Glutamatergic neuron (in vitro differentiated cells): ENCODE data around the gene APBA2. TPM values are rescaled to one million over a fixed set of nuclear protein-coding genes. Genes with fewer than 3 reads are reported as not detected.
"Not testable (repeated sequence)": the region's sequence is repeated elsewhere in the genome, so short reads cannot be mapped to it uniquely, and the experiment has no call there.

Experiments
- DNase-seq: peaks from one replicate; pipeline ENCODE4 v3.0.0; 2022
- H3K27ac Mint-ChIP-seq: one replicate; pipeline ENCODE4 v1.8.0; 2020; ENCODE audit warnings: mild to moderate bottlenecking, mixed read lengths, inconsistent platforms; ENCODE audit not compliant: unreplicated experiment
- H3K27me3 Mint-ChIP-seq: one replicate; pipeline ENCODE4 v1.8.0; 2020; ENCODE audit warnings: mild to moderate bottlenecking, moderate library complexity, mixed read lengths, inconsistent platforms; ENCODE audit not compliant: unreplicated experiment
- H3K36me3 Mint-ChIP-seq: one replicate; pipeline ENCODE4 v1.8.0; 2020; ENCODE audit warnings: mild to moderate bottlenecking, mixed read lengths, inconsistent platforms; ENCODE audit not compliant: unreplicated experiment
- H3K4me1 Mint-ChIP-seq: one replicate; pipeline ENCODE4 v1.8.0; 2020; ENCODE audit warnings: mild to moderate bottlenecking, low read depth, mixed read lengths, inconsistent platforms; ENCODE audit not compliant: unreplicated experiment
- H3K4me3 Mint-ChIP-seq: one replicate; pipeline ENCODE4 v1.8.0; 2020; ENCODE audit warnings: mild to moderate bottlenecking, mixed read lengths, inconsistent platforms; ENCODE audit not compliant: unreplicated experiment
- H3K9me3 Mint-ChIP-seq: one replicate; pipeline ENCODE4 v1.8.0; 2020; ENCODE audit warnings: mild to moderate bottlenecking, moderate library complexity, mixed read lengths, inconsistent platforms; ENCODE audit not compliant: unreplicated experiment
- total RNA-seq: library from RNA; stranded (reverse); fragmentation: NEBNext Ultra II Directional; extraction: Animal tissue kit (Norgen Biotek cat#: 25700); gene quantifications from one replicate; pipeline ENCODE4 v1.2.1, GENCODE V29; 2021; ENCODE audit not compliant: unreplicated experiment
- TF ChIP-seq, protein P1 (sequence below): fragments of 200-600 bp; sonication (generic); IDR thresholded peaks from one replicate; pipeline ENCODE4 v1.5.0; 2021; ENCODE audit not compliant: partially characterized antibody, unreplicated experiment

The APBA2 gene
- total RNA-seq, 1 donor from 2014 or later, result 166 TPM

DNA sequence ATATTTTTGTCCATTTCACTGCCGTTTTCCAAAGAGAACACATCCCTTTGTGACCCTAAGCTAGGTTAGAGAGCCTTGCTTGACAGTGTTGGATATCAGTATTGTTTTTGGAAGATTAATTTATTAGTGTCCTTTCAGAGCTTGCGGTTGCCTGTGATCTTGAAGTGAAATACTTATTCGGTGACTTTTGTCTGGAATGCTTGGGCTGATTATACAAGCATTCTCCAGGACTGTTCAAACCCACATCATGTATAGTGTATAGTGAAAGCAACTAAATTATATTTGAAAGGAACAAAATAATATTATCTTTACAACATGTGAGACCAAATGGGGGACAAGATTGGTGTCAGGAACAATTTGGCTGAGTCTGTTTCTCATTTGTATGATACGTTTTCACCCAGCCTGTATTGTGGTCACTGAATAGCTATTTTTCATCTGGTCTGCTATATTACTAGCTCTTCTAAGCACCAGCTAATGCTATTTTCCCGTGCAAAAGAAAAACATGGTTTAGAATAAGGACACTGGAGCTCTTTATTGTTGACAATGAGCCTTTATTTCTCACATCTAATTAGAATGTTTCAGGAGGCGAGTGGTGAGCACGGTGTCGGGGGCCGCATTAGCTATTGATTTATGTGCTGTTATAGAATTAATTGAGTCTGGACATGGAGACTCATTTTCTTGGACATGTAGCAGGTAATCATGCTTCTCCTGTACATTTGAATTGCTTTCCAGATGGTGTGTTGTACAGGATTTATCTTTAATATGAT lies 158.1 kb downstream of the APBA2 start:
- Mint-ChIP-seq H3K4me1 (peaks cover 34% of the 10 kb centered on the region), H3K4me3 (no peak overlapping the region), H3K9me3 (peaks cover 6% of the 10 kb centered on the region), H3K36me3 (no peaks in the 10 kb centered on the region), H3K27ac (no peak overlapping the region), H3K27me3 (peaks cover 3% of the 10 kb centered on the region)
- TF ChIP-seq, protein P1, sequence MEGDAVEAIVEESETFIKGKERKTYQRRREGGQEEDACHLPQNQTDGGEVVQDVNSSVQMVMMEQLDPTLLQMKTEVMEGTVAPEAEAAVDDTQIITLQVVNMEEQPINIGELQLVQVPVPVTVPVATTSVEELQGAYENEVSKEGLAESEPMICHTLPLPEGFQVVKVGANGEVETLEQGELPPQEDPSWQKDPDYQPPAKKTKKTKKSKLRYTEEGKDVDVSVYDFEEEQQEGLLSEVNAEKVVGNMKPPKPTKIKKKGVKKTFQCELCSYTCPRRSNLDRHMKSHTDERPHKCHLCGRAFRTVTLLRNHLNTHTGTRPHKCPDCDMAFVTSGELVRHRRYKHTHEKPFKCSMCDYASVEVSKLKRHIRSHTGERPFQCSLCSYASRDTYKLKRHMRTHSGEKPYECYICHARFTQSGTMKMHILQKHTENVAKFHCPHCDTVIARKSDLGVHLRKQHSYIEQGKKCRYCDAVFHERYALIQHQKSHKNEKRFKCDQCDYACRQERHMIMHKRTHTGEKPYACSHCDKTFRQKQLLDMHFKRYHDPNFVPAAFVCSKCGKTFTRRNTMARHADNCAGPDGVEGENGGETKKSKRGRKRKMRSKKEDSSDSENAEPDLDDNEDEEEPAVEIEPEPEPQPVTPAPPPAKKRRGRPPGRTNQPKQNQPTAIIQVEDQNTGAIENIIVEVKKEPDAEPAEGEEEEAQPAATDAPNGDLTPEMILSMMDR, result no peak
- DNase-seq, result no peak

DNA sequence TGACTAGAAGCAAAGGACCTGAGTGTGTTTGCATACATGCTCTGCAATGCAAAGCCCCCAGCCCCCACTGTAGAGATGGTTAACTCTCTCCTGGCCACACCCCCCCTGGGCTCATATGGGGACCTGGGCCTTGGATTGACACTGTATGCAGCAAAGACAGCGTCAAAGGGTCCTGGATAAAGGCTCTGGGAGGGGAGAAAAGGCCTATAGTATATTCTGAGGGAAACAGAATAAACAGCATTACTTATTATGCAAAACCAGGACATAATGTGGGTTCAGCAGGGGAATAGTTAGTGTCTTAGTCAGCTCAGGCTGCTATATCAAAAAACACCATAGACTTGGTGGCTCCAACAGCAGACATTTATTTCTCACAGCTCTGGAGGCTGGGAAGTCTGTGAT lies 158.7 kb downstream of the APBA2 start:
- DNase-seq, result no peak
- Mint-ChIP-seq H3K27me3 (peaks cover 2% of the 10 kb centered on the region), H3K4me1 (peaks cover 34% of the 10 kb centered on the region), H3K9me3 (peaks cover 6% of the 10 kb centered on the region), H3K27ac (no peak overlapping the region), H3K36me3 (no peaks in the 10 kb centered on the region), H3K4me3 (peak overlapping the region; percentile 57)
- TF ChIP-seq, protein P1, result no peak

GRCh38 chr15:29045161-29045560 lies 159.4 kb downstream of the APBA2 start:
- H3K4me3 Mint-ChIP-seq, H3K9me3 Mint-ChIP-seq, H3K36me3 Mint-ChIP-seq, DNase-seq, H3K27me3 Mint-ChIP-seq, H3K27ac Mint-ChIP-seq: not testable (repeated sequence)
- H3K4me1 Mint-ChIP-seq, result peaks cover 34% of the 10 kb centered on the region

DNA sequence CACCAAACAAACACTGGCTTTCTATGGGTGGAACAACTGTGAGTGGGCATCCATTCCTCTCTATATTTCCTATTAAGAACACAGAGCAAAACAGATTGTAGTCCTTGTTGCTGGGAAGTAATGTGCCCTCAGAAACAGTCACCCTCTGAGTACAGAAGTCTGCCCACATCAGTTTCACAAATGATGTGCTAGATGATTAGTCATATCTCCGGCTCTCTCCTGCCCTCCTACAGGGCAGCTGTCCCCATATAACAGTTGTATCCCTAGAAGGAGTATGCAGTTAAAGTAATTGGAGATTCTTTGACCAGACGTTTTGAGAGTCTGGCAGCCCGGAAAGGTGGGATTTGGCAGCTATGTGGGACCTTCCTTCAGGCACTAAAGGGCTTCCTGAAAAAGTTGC lies 159.9 kb downstream of the APBA2 start:
- Mint-ChIP-seq H3K27ac (no peak overlapping the region), H3K9me3 (peaks cover 8% of the 10 kb centered on the region), H3K4me1 (peaks cover 34% of the 10 kb centered on the region), H3K27me3 (no peaks in the 10 kb centered on the region), H3K4me3 (no peak overlapping the region), H3K36me3 (no peaks in the 10 kb centered on the region)
- TF ChIP-seq, protein P1, result no peak
- DNase-seq, result no peak

DNA sequence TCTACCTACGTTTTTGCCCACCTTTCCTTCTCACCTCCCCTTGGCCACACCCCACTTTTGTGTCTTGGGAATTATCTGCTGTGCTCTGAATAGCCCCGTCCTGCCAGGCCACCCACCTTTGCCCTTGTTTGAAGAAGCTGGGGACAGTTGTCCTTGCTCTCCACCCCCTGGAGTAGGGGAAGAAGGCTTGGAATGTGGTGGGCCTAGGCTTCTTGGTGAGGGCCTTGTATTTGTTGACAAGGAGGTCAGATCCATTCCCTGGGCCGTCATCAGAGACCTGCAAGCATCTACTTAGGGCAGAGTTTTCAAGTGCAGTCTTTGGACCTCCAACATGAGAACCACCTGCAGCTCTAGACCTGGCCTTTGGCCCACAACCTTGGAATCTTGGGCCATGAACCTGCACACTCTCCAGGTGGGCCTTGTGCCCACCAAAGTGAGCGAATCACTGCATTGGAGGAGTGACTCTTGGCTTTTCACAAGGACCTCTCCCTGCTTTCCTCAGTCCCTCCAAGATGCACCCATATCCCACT lies 160.6 kb downstream of the APBA2 start:
- DNase-seq, result no peak
- Mint-ChIP-seq H3K27me3 (peaks cover 2% of the 10 kb centered on the region), H3K9me3 (peaks cover 8% of the 10 kb centered on the region), H3K36me3 (no peaks in the 10 kb centered on the region), H3K4me3 (no peak overlapping the region), H3K4me1 (peaks cover 39% of the 10 kb centered on the region), H3K27ac (no peak overlapping the region)
- TF ChIP-seq, protein P1, result no peak
